H1 (cell line): ENCODE results near the gene NXPH2. TPM values are rescaled to one million over a fixed set of nuclear protein-coding genes. Genes with fewer than 3 reads are reported as not detected.

ENCODE experiments used
- CTCF ChIA-PET: fragments of 300-600 bp; sonication (Branson Sonifier 250); formaldehyde crosslinking; loops from one replicate; lab custom pipeline; 2021; ENCODE audit not compliant: partially characterized antibody; lab: Charles Lee
- POLR2A ChIA-PET: fragments of 300-600 bp; sonication (Branson Sonifier 250); formaldehyde crosslinking; loops from one replicate; lab custom pipeline; 2021; ENCODE audit warnings: inconsistent platforms; ENCODE audit not compliant: partially characterized antibody; lab: Charles Lee
- DNase-seq, 2 experiments: peaks; one replicate each; pipeline versions ENCODE4 v3.0.0 to v3.0.0-alpha.2; 2010 to 2022; ENCODE audit warnings: low spot score in 2 of 2, low read depth in 1 of 2, mixed read lengths in 1 of 2
- FAIRE-seq: peaks from 2 replicates; lab custom pipeline; 2011; peaks lifted over from hg19 to GRCh38; lab: Jason Lieb, UNC
- H2AFZ ChIP-seq: 2 replicates; pipeline ENCODE4 v1.8.1; 2012; ENCODE audit warnings: low read length, inconsistent platforms
- H2AK5ac ChIP-seq: 2 replicates; pipeline ENCODE4 v1.6.1; 2013; ENCODE audit warnings: low read depth, low read length
- H2BK120ac ChIP-seq: replicated peaks from 2 replicates; pipeline ENCODE3; 2013; ENCODE audit warnings: low read depth, low read length, inconsistent platforms
- H2BK12ac ChIP-seq: 2 replicates; pipeline ENCODE4 v1.6.1; 2013; ENCODE audit warnings: low read depth, low read length
- H2BK15ac ChIP-seq: 2 replicates; pipeline ENCODE4 v1.6.1; 2013; ENCODE audit warnings: low read length
- H2BK20ac ChIP-seq: 2 replicates; pipeline ENCODE4 v1.6.1; 2013; ENCODE audit warnings: low read length
- H2BK5ac ChIP-seq: 2 replicates; pipeline ENCODE4 v1.6.1; 2013; ENCODE audit warnings: low read depth, low read length
- H3K14ac ChIP-seq: 2 replicates; pipeline ENCODE4 v1.6.1; 2013; ENCODE audit warnings: inconsistent platforms; ENCODE audit not compliant: insufficient read length
- H3K18ac ChIP-seq: 2 replicates; pipeline ENCODE4 v1.6.1; 2013; ENCODE audit warnings: low read length; ENCODE audit errors: extremely low read depth
- H3K23ac ChIP-seq: 2 replicates; pipeline ENCODE4 v1.6.1; 2013; ENCODE audit warnings: inconsistent platforms; ENCODE audit not compliant: insufficient read length
- H3K23me2 ChIP-seq: 2 replicates; pipeline ENCODE4 v1.6.1; 2013; ENCODE audit warnings: low read depth, low read length
- H3K27ac ChIP-seq: 2 replicates; pipeline ENCODE4 v1.6.1; 2011; ENCODE audit warnings: low read depth, low read length, inconsistent platforms
- H3K27me3 ChIP-seq, 4 experiments: replicated peaks in 1 of 4; 1 replicate in 1 of 4; 2 replicates in 3 of 4; pipeline versions ENCODE4 v1.6.1 to v1.8.1; 2011 to 2013; ENCODE audit warnings: low read length in 3 of 4, mild to moderate bottlenecking in 3 of 4, inconsistent platforms in 2 of 4, mixed read lengths in 2 of 4, moderate library complexity in 1 of 4; ENCODE audit not compliant: control insufficient read depth in 3 of 4, insufficient read depth in 3 of 4; ENCODE audit errors: extremely low read depth in 1 of 4
- H3K36me3 ChIP-seq, 4 experiments: 2 replicates each; pipeline versions ENCODE4 v1.6.1 to v1.8.1; 2011 to 2013; ENCODE audit warnings: mild to moderate bottlenecking in 4 of 4, low read length in 3 of 4, moderate library complexity in 2 of 4, control low read depth in 1 of 4, inconsistent platforms in 1 of 4; ENCODE audit not compliant: insufficient read depth in 4 of 4, control insufficient read depth in 2 of 4
- H3K4ac ChIP-seq: replicated peaks from 2 replicates; pipeline ENCODE3; 2013; ENCODE audit warnings: low read length, low read depth, mixed read lengths, inconsistent platforms; ENCODE audit not compliant: insufficient read length
- H3K4me1 ChIP-seq, 4 experiments: replicated peaks in 1 of 4; 1 replicate in 1 of 4; 2 replicates in 3 of 4; pipeline versions ENCODE4 v1.6.1 to v1.8.1; 2011 to 2013; ENCODE audit warnings: low read length in 3 of 4, inconsistent platforms in 2 of 4, mixed read lengths in 1 of 4; ENCODE audit not compliant: insufficient read depth in 4 of 4, control insufficient read depth in 3 of 4
- H3K4me2 ChIP-seq, 2 experiments: 2 replicates each; pipeline versions ENCODE4 v1.6.1 to v1.8.1; 2011 to 2013; ENCODE audit warnings: low read depth in 2 of 2, low read length in 2 of 2, control low read depth in 1 of 2, inconsistent platforms in 1 of 2, mild to moderate bottlenecking in 1 of 2; ENCODE audit not compliant: insufficient read depth in 1 of 2
- H3K4me3 ChIP-seq, 4 experiments: fragments of 200-600, 300-600 bp in 1 of 4; sonication (generic), shearing (Covaris generic), sonication (Bioruptor Twin) in 1 of 4; 2 replicates each; pipeline versions ENCODE4 v1.5.1 to v1.8.1; 2011 to 2016; ENCODE audit warnings: low read length in 4 of 4, low read depth in 3 of 4, control low read depth in 2 of 4, inconsistent platforms in 2 of 4, mild to moderate bottlenecking in 2 of 4, mixed read lengths in 1 of 4, moderate library complexity in 1 of 4; ENCODE audit not compliant: insufficient read depth in 2 of 4; ENCODE audit errors: extremely low read depth in 1 of 4
- H3K56ac ChIP-seq: replicated peaks from 2 replicates; pipeline ENCODE3; 2013; ENCODE audit warnings: low read depth, mild to moderate bottlenecking, mixed read lengths, low read length, inconsistent platforms; ENCODE audit not compliant: insufficient read length
- H3K79me1 ChIP-seq: 2 replicates; pipeline ENCODE4 v1.6.1; 2013; ENCODE audit warnings: low read depth, low read length, control low read depth
- H3K79me2 ChIP-seq, 2 experiments: 2 replicates each; pipeline versions ENCODE4 v1.6.1 to v1.8.1; 2012 to 2013; ENCODE audit warnings: low read length in 2 of 2, mild to moderate bottlenecking in 2 of 2, inconsistent platforms in 1 of 2; ENCODE audit not compliant: insufficient read depth in 2 of 2, control insufficient read depth in 1 of 2
- H3K9ac ChIP-seq, 4 experiments: replicated peaks in 1 of 4; 1 replicate in 1 of 4; 2 replicates in 3 of 4; pipeline versions ENCODE4 v1.6.1 to v1.8.1; 2011 to 2013; ENCODE audit warnings: low read depth in 3 of 4, low read length in 3 of 4, control low read depth in 2 of 4, mild to moderate bottlenecking in 2 of 4, moderate library complexity in 2 of 4, inconsistent platforms in 1 of 4; ENCODE audit errors: extremely low read depth in 1 of 4
- H3K9me3 ChIP-seq, 2 experiments: 2 replicates each; pipeline versions ENCODE4 v1.6.1 to v1.8.1; 2012 to 2013; ENCODE audit warnings: mild to moderate bottlenecking in 2 of 2, moderate library complexity in 2 of 2, control low read depth in 1 of 2, inconsistent platforms in 1 of 2, low read depth in 1 of 2, low read length in 1 of 2, mixed read lengths in 1 of 2; ENCODE audit not compliant: insufficient read depth in 2 of 2
- H4K20me1 ChIP-seq, 2 experiments: replicated peaks in 1 of 2; 2 replicates each; pipeline versions ENCODE3 to v1.8.1; 2011 to 2013; ENCODE audit warnings: inconsistent platforms in 2 of 2, low read length in 2 of 2, mild to moderate bottlenecking in 1 of 2; ENCODE audit not compliant: insufficient read depth in 2 of 2, control insufficient read depth in 1 of 2
- H4K5ac ChIP-seq: 2 replicates; pipeline ENCODE4 v1.6.1; 2013; ENCODE audit warnings: low read length, low read depth, mixed read lengths, inconsistent platforms; ENCODE audit not compliant: insufficient read length
- H4K8ac ChIP-seq: 2 replicates; pipeline ENCODE4 v1.8.0; 2013; ENCODE audit warnings: mild to moderate bottlenecking, moderate library complexity, low read length, inconsistent platforms; ENCODE audit not compliant: insufficient read depth; ENCODE audit errors: extremely low read depth
- H4K91ac ChIP-seq: replicated peaks from 2 replicates; pipeline ENCODE3; 2013; ENCODE audit warnings: low read length, mixed read lengths, inconsistent platforms; ENCODE audit not compliant: insufficient read length
- CTBP2 ChIP-seq: IDR thresholded peaks from 2 replicates; pipeline ENCODE4 v1.7.0; 2011; ENCODE audit warnings: borderline replicate concordance, mild to moderate bottlenecking, moderate library complexity, mixed read lengths, low read length; ENCODE audit not compliant: insufficient read depth, insufficient read length
- FOSL1 ChIP-seq: IDR thresholded peaks from 2 replicates; pipeline ENCODE4 v1.6.1; 2011; ENCODE audit warnings: mild to moderate bottlenecking, low read depth, low read length, moderate library complexity; ENCODE audit not compliant: insufficient read depth
- GTF2F1 ChIP-seq: IDR thresholded peaks from 2 replicates; pipeline ENCODE4 v1.6.1; 2012; ENCODE audit warnings: low read depth, low read length, improper control_type of control experiment, borderline replicate concordance
- KDM4A ChIP-seq: IDR thresholded peaks from one replicate; pipeline ENCODE4 v1.7.1; 2012; ENCODE audit warnings: low read depth, mild to moderate bottlenecking, moderate library complexity, low read length, inconsistent platforms; ENCODE audit not compliant: severe bottlenecking
- SAP30 ChIP-seq: fragments of 300-600 bp; sonication (generic); IDR thresholded peaks from 2 replicates; pipeline ENCODE4 v1.7.1; 2012; ENCODE audit warnings: low read length, moderate library complexity, mild to moderate bottlenecking, inconsistent platforms; ENCODE audit not compliant: insufficient read depth, insufficient replicate concordance
- YY1 ChIP-seq: IDR thresholded peaks from 2 replicates; pipeline ENCODE4 v1.6.1; 2011; ENCODE audit warnings: low read depth, mild to moderate bottlenecking, low read length
- WGBS, 2 experiments: shearing (Covaris generic) in 1 of 2; methylation state at CpG; one replicate each; pipeline versions ENCODE4 v1.1.6 to v1.1.7; 2013 to 2015; ENCODE audit warnings: low lambda C conversion rate in 2 of 2, mixed read lengths in 2 of 2, inconsistent platforms in 1 of 2, low coverage in 1 of 2, missing lambda C conversion rate in 1 of 2; ENCODE audit not compliant: insufficient replicate concordance in 2 of 2, insufficient coverage in 1 of 2, insufficient read length in 1 of 2; ENCODE audit errors: extremely low coverage in 1 of 2, missing lambda C conversion rate in 1 of 2; 5-methylcytosine and 5-hydroxymethylcytosine counted together
- polyA plus RNA-seq, 7 experiments: library from polyadenylated mRNA; depleted of rRNA in 3 of 7; stranded (reverse) in 5 of 7; unstranded in 2 of 7; fragments of >200 nt in 5 of 7; fragments of 200-250 nt in 2 of 7; gene quantifications; 1 replicate in 5 of 7; 2 replicates in 1 of 7; 4 replicates in 1 of 7; pipeline versions ENCODE4 v1.2.1 to v1.2.3, GENCODE V29; 2011 to 2013; ENCODE audit warnings: missing spikeins in 2 of 7, mixed read lengths in 2 of 7
- total RNA-seq: library from RNA; stranded (reverse); fragmentation: NEBNext Ultra II Directional; extraction: Animal tissue kit (Norgen Biotek cat#: 25700); gene quantifications from 2 replicates; pipeline ENCODE4 v1.2.1, GENCODE V29; 2021

Gene NXPH2
- total and polyA plus RNA-seq, 2 of the 8 experiments (the other 6 are each of a cell fraction or from before 2014, with no cell fraction given) = 1.9 to 6.9 TPM

DNA sequence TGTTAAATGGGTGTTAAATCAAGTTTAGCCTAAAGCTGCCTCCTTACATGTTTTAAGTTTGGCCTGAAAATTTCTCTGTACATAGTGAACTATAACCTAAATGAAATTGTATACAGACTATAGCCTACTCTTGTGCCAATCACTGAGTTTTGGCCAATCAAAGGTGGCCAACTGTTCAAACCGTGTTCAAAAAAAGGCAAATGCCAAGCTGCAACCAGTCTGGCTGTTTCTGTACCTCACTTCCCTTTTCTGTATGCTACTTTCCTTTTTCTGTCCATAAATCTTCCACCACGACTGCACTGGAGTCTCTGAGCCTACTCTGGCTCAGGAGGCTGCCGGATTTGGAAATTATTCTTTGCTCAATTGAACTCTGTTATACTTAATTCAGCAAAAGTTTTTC lies 157.6 kb downstream of the NXPH2 start:
- Histone ChIP-seq H3K4me1 (no peaks in the 10 kb centered on the region), H3K18ac (no peak overlapping the region), H3K23me2 (no peaks in the 10 kb centered on the region), H2BK5ac (no peak overlapping the region), H2BK12ac (no peak overlapping the region), H3K79me2 (no peaks in the 10 kb centered on the region), H2AFZ (no peak overlapping the region), H3K23ac (no peak overlapping the region), H3K27me3 (no peaks in the 10 kb centered on the region), H2AK5ac (no peak overlapping the region), H3K4ac (no peak overlapping the region)
- TF ChIP-seq YY1 (no peak), FOSL1 (no peak), GTF2F1 (no peak), KDM4A (no peak), CTBP2 (no peak), SAP30 (no peak)
- TF ChIP-seq, all 59 proteins: peak for 0
- no peak for DNase-seq
- no peak overlapping the region for H2BK15ac ChIP-seq
- no peak overlapping the region for H4K91ac ChIP-seq
- no peak overlapping the region for H3K4me3 ChIP-seq
- H3K14ac ChIP-seq = no peak overlapping the region
- H4K8ac ChIP-seq = no peak overlapping the region
- H2BK120ac ChIP-seq = no peak overlapping the region
- H3K27ac ChIP-seq = no peak overlapping the region
- WGBS, 2 experiments = 91% methylated on average over 3 of the region's 3 CpGs; no CpG with 5 or more reads in 1 of the 2 experiments
- H3K9me3 ChIP-seq = no peaks in the 10 kb centered on the region
- no peak overlapping the region for H2BK20ac ChIP-seq
- no peak overlapping the region for H3K9ac ChIP-seq
- CTCF ChIA-PET = interaction anchor here (1.1 to 1.8 kb wide), 2 partner anchors 20 to 207 kb away, joined by 3 to 5 read pairs; no protein-coding TSS in a partner anchor
- H3K4me2 ChIP-seq = no peak overlapping the region
- no peaks in the 10 kb centered on the region for H3K36me3 ChIP-seq
- no peak for FAIRE-seq
- POLR2A ChIA-PET = no interaction called here
- H4K5ac ChIP-seq = no peak overlapping the region
- H3K79me1 ChIP-seq = no peaks in the 10 kb centered on the region
- H4K20me1 ChIP-seq = no peaks in the 10 kb centered on the region
- no peak overlapping the region for H3K56ac ChIP-seq
